Germinal center (tissue), 1 donor: ENCODE measurements around the gene PIEZO1.

Experiments
- DNase-seq: peaks from one replicate; pipeline ENCODE4 v3.0.0; 2012; ENCODE audit warnings: mixed read lengths, low spot score

Gene PIEZO1

GRCh38 chr16:88754109-88754911 is 30.7 kb downstream of the PIEZO1 start:
- no peak for DNase-seq

- DNase-seq, result no peak
Measured at GRCh38 chr16:88753602-88754001, 31.4 kb downstream of the PIEZO1 start.

GRCh38 chr16:88753191-88753590 is 31.8 kb downstream of the PIEZO1 start:
- DNase-seq, result no peak

GRCh38 chr16:88752386-88753002 is 32.5 kb downstream of the PIEZO1 start:
- DNase-seq, result no peak

GRCh38 chr16:88750854-88751253 is 34.2 kb downstream of the PIEZO1 start:
- no peak for DNase-seq

GRCh38 chr16:88749358-88749757 is 35.7 kb downstream of the PIEZO1 start:
- DNase-seq, result no peak

- DNase-seq, result no peak
Measured at GRCh38 chr16:88748364-88748763, 36.7 kb downstream of the PIEZO1 start.

- DNase-seq, result peak; percentile 70
Measured at GRCh38 chr16:88747588-88748301, 37.3 kb downstream of the PIEZO1 start.

- no peak for DNase-seq
Measured at GRCh38 chr16:88746506-88746905, 38.5 kb downstream of the PIEZO1 start.

GRCh38 chr16:88744577-88745521 is 40.2 kb downstream of the PIEZO1 start:
- no peak for DNase-seq

- peak; percentile 78 for DNase-seq
Measured at GRCh38 chr16:88743693-88744576, 41.1 kb downstream of the PIEZO1 start.

GRCh38 chr16:88742896-88743605 is 42.0 kb downstream of the PIEZO1 start:
- DNase-seq, result no peak

GRCh38 chr16:88741368-88741767 is 43.7 kb downstream of the PIEZO1 start:
- no peak for DNase-seq

- DNase-seq, result no peak
Measured at GRCh38 chr16:88740727-88741055, 44.3 kb downstream of the PIEZO1 start.

- no peak for DNase-seq
Measured at GRCh38 chr16:88739977-88740726, 44.9 kb downstream of the PIEZO1 start.

GRCh38 chr16:88739139-88739976 is 45.7 kb downstream of the PIEZO1 start:
- no peak for DNase-seq

- DNase-seq, result no peak
Measured at GRCh38 chr16:88738151-88739084, 46.6 kb downstream of the PIEZO1 start.
